Endothelial cell of umbilical vein (primary cell): ENCODE results near the gene TSPAN18. TPM values are rescaled to one million over a fixed set of nuclear protein-coding genes. Genes with fewer than 3 reads are reported as not detected.

Experiments used
- BruUV-seq: library from RNA; stranded (reverse); fragments of 400-500 nt; replicated peaks from 2 replicates; lab custom pipeline; 2021; lab: Mats Ljungman, UMichigan
- CTCF ChIA-PET: fragments of 300-600, 350-600 bp; sonication (Branson Sonifier 250); formaldehyde crosslinking; loops from one replicate; lab custom pipeline; 2021; ENCODE audit warnings: antibody characterized with exemption, inconsistent platforms; lab: Charles Lee
- POLR2A ChIA-PET: fragments of 300-600, 350-600 bp; sonication (Branson Sonifier 250); formaldehyde crosslinking; loops from one replicate; lab custom pipeline; 2021; ENCODE audit warnings: antibody characterized with exemption, inconsistent platforms; lab: Charles Lee
- DNase-seq: peaks from one replicate; pipeline ENCODE4 v3.0.0-alpha.2; 2011; ENCODE audit warnings: low read depth, low spot score
- FAIRE-seq: peaks from 2 replicates; lab custom pipeline; 2011; peaks lifted over from hg19 to GRCh38; lab: Jason Lieb, UNC
- H2AFZ ChIP-seq: 2 replicates; pipeline ENCODE4 v1.6.0; 2012; ENCODE audit warnings: low read depth, low read length, control low read depth, inconsistent platforms
- H3K27ac ChIP-seq: 2 replicates; pipeline ENCODE4 v1.5.1; 2011; ENCODE audit warnings: low read depth, mild to moderate bottlenecking, control low read depth, low read length, moderate library complexity; ENCODE audit not compliant: insufficient read depth
- H3K27me3 ChIP-seq, 2 experiments: 2 replicates each; pipeline versions ENCODE4 v1.6.0 to v1.6.1; 2011; ENCODE audit warnings: low read length in 2 of 2, mixed read lengths in 1 of 2; ENCODE audit not compliant: control insufficient read depth in 2 of 2, insufficient read depth in 2 of 2
- H3K36me3 ChIP-seq, 2 experiments: 2 replicates in 1 of 2; 3 replicates in 1 of 2; pipeline ENCODE4 v1.5.1; 2011; ENCODE audit warnings: low read length in 2 of 2, mild to moderate bottlenecking in 1 of 2, moderate library complexity in 1 of 2; ENCODE audit not compliant: control insufficient read depth in 2 of 2, insufficient read depth in 2 of 2; ENCODE audit errors: extremely low read depth in 1 of 2
- H3K4me1 ChIP-seq: 3 replicates; pipeline ENCODE4 v1.5.1; 2011; ENCODE audit warnings: mild to moderate bottlenecking, low read length; ENCODE audit not compliant: control insufficient read depth, insufficient read depth; ENCODE audit errors: extremely low read depth
- H3K4me2 ChIP-seq: 2 replicates; pipeline ENCODE4 v1.6.1; 2011; ENCODE audit warnings: low read length, control low read depth, mixed read lengths; ENCODE audit not compliant: insufficient read depth
- H3K4me3 ChIP-seq, 3 experiments: fragments of 200-600 bp in 1 of 3; sonication (generic), shearing (Covaris generic) in 1 of 3; replicated peaks in 1 of 3; 2 replicates each; pipeline ENCODE4 v1.5.1; 2011 to 2016; ENCODE audit warnings: control low read depth in 3 of 3, low read length in 3 of 3, mild to moderate bottlenecking in 2 of 3, inconsistent platforms in 1 of 3, low read depth in 1 of 3, moderate library complexity in 1 of 3; ENCODE audit not compliant: insufficient read depth in 1 of 3
- H3K79me2 ChIP-seq: 2 replicates; pipeline ENCODE4 v1.6.0; 2012; ENCODE audit warnings: low read length, inconsistent platforms; ENCODE audit not compliant: control insufficient read depth, insufficient read depth
- H3K9ac ChIP-seq: replicated peaks from 2 replicates; pipeline ENCODE3; 2011; ENCODE audit warnings: low read length, control low read depth; ENCODE audit not compliant: insufficient read depth; ENCODE audit errors: extremely low read depth
- H3K9me1 ChIP-seq: replicated peaks from 3 replicates; pipeline ENCODE4 v1.6.0; 2011; ENCODE audit warnings: mild to moderate bottlenecking, low read length; ENCODE audit not compliant: control insufficient read depth, insufficient read depth; ENCODE audit errors: extremely low read depth
- H3K9me3 ChIP-seq: replicated peaks from 2 replicates; pipeline ENCODE4 v1.5.1; 2012; ENCODE audit warnings: low read length, inconsistent platforms; ENCODE audit not compliant: control insufficient read depth, insufficient read depth
- H4K20me1 ChIP-seq: replicated peaks from 2 replicates; pipeline ENCODE3; 2011; ENCODE audit warnings: mild to moderate bottlenecking, low read length; ENCODE audit not compliant: control insufficient read depth, insufficient read depth; ENCODE audit errors: extremely low read depth
- EZH2 ChIP-seq: IDR thresholded peaks from 2 replicates; pipeline ENCODE4 v1.6.1; 2012; ENCODE audit warnings: borderline replicate concordance, low read depth, mild to moderate bottlenecking, moderate library complexity, low read length, inconsistent platforms; ENCODE audit not compliant: severe bottlenecking
- FOS ChIP-seq: IDR thresholded peaks from 2 replicates; pipeline ENCODE4 v1.6.1; 2011; ENCODE audit warnings: mild to moderate bottlenecking, low read length, moderate library complexity, borderline replicate concordance; ENCODE audit not compliant: insufficient read depth
- GATA2 ChIP-seq: IDR thresholded peaks from 2 replicates; pipeline ENCODE4 v1.7.0; 2011; ENCODE audit warnings: low read depth, mild to moderate bottlenecking, moderate library complexity, mixed read lengths, low read length; ENCODE audit not compliant: insufficient read length, insufficient read depth
- JUN ChIP-seq: IDR thresholded peaks from 2 replicates; pipeline ENCODE4 v1.6.1; 2011; ENCODE audit warnings: borderline replicate concordance, low read depth; ENCODE audit not compliant: insufficient read length, insufficient read depth
- MYC ChIP-seq: IDR thresholded peaks from one replicate; pipeline ENCODE4 v1.6.1; 2011; ENCODE audit warnings: mild to moderate bottlenecking, low read depth, low read length
- POLR2A ChIP-seq: IDR thresholded peaks from 2 replicates; pipeline ENCODE4 v1.6.1; 2012; ENCODE audit warnings: low read depth, mild to moderate bottlenecking, control low read depth, low read length
- POLR2AphosphoS5 ChIP-seq: IDR thresholded peaks from 2 replicates; pipeline ENCODE4 v1.6.1; 2012; ENCODE audit warnings: low read depth, mild to moderate bottlenecking, control low read depth, low read length, moderate library complexity; ENCODE audit not compliant: insufficient read depth
- dilution Hi-C: fragments of 300-500 bp; cut with MboI; formaldehyde crosslinking; loops from one replicate; pipeline ENCODE4 v1.15.0; 2019; ENCODE audit warnings: low sequenced_read_pairs; ENCODE audit not compliant: extremely low pct_ligation_motif_present
- intact Hi-C: fragments of 100-400 bp; cut with micrococcal nuclease; formaldehyde crosslinking; loops from one replicate; pipeline ENCODE4 v1.10.0; 2022
- polyA plus RNA-seq, 4 experiments: library from polyadenylated mRNA; depleted of rRNA in 3 of 4; stranded (reverse) in 3 of 4; unstranded in 1 of 4; fragments of >200 nt; gene quantifications; 2 replicates each; pipeline versions ENCODE4 v1.2.1 to v1.2.3, GENCODE V29; 2011 to 2012; ENCODE audit warnings: missing spikeins in 1 of 4
- total RNA-seq: library from RNA; stranded (reverse); gene quantifications from 2 replicates; pipeline ENCODE4 v1.2.3, GENCODE V29; 2021
- TF ChIP-seq, protein P1 (sequence below): IDR thresholded peaks from 2 replicates; pipeline ENCODE4 v1.6.1; 2011; ENCODE audit not compliant: insufficient read depth, insufficient read length
- TF ChIP-seq, protein P2 (sequence below), 2 donors: IDR thresholded peaks; 1 replicate in 1 of 2; 2 replicates in 1 of 2; pipeline ENCODE4 v1.5.1; 2011; ENCODE audit warnings: low read length in 2 of 2, mild to moderate bottlenecking in 2 of 2, moderate library complexity in 2 of 2, control low read depth in 1 of 2, inconsistent platforms in 1 of 2, low read depth in 1 of 2; ENCODE audit not compliant: insufficient read depth in 1 of 2; ENCODE audit errors: extremely low read depth in 1 of 2

TSPAN18 gene
- total and polyA plus RNA-seq, 2 donors (not counting 3 experiments of a cell fraction or from before 2014, with no cell fraction given) = 32.2 to 118 TPM

DNA sequence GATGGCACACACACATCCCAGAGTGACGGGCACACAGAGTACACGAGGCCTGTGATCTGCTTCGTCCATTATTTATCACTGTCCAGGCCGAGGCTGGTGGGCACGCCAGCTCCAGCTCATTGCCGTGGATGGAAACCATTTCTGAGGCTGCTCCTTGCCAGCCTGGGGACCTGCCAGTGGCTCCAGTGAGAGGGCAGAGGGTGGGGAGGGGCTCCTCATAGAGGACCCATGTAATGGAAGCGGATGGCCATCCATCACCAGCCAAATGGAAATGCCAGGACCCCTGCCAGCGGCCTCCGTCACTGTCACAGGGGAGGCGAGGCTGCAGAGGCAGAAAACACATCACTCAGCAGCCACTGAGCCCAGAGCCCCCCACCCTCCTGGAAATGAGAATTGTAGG, 188.2 kb downstream of the TSPAN18 start:
- Histone ChIP-seq H3K9ac (no peak overlapping the region), H3K27ac (no peak overlapping the region), H3K79me2 (no peaks in the 10 kb centered on the region), H4K20me1 (no peaks in the 10 kb centered on the region), H3K9me1 (no peaks in the 10 kb centered on the region), H3K36me3 (peaks cover 0 to 12% of the 10 kb centered on the region in 2 experiments), H3K4me3 (no peak overlapping the region), H3K9me3 (no peaks in the 10 kb centered on the region), H2AFZ (no peak overlapping the region), H3K4me2 (no peak overlapping the region), H3K4me1 (peaks cover 2% of the 10 kb centered on the region), H3K27me3 (no peaks in the 10 kb centered on the region)
- no peak for TF ChIP-seq POLR2AphosphoS5
- no peak for TF ChIP-seq JUN
- TF ChIP-seq, protein P1, sequence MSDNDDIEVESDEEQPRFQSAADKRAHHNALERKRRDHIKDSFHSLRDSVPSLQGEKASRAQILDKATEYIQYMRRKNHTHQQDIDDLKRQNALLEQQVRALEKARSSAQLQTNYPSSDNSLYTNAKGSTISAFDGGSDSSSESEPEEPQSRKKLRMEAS = no peak
- TF ChIP-seq MYC = no peak
- TF ChIP-seq EZH2 = no peak
- no peak for TF ChIP-seq POLR2A
- TF ChIP-seq GATA2 = no peak
- TF ChIP-seq, protein P2, sequence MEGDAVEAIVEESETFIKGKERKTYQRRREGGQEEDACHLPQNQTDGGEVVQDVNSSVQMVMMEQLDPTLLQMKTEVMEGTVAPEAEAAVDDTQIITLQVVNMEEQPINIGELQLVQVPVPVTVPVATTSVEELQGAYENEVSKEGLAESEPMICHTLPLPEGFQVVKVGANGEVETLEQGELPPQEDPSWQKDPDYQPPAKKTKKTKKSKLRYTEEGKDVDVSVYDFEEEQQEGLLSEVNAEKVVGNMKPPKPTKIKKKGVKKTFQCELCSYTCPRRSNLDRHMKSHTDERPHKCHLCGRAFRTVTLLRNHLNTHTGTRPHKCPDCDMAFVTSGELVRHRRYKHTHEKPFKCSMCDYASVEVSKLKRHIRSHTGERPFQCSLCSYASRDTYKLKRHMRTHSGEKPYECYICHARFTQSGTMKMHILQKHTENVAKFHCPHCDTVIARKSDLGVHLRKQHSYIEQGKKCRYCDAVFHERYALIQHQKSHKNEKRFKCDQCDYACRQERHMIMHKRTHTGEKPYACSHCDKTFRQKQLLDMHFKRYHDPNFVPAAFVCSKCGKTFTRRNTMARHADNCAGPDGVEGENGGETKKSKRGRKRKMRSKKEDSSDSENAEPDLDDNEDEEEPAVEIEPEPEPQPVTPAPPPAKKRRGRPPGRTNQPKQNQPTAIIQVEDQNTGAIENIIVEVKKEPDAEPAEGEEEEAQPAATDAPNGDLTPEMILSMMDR (IDR thresholded peaks at IDR 0.05; ENCODE audit: extremely low read depth in 1 of 2, insufficient read depth in 1 of 2, low read depth in 1 of 2, low read length in 2 of 2) = no peak
- no peak for TF ChIP-seq FOS
- ChIA-PET POLR2A (no interaction called here), CTCF (interaction anchor here (0.7 to 3.3 kb wide), 4 partner anchors 12 to 298 kb away, joined by 3 to 12 read pairs (median 4); no protein-coding TSS in a partner anchor)
- dilution Hi-C loops (no loop called here), intact Hi-C loops (no loop called here)
- no peak for DNase-seq
- BruUV-seq = no TSS peak
- FAIRE-seq = no peak
